ENCODE measurements around the gene SLC18A3.

Gene SLC18A3

GRCh38 chr10:49656845-49657493, 46.9 kb downstream of the SLC18A3 start:
- TF ChIP-seq USF1 (IDR thresholded peaks at IDR 0.05) (no peak), ZBTB7A (IDR thresholded peaks at IDR 0.05; ENCODE audit: low read depth) (no peak), EP300 (IDR thresholded peaks at IDR 0.05; ENCODE audit: borderline replicate concordance) (no peak), EGR1 (IDR thresholded peaks at IDR 0.05) (no peak), CREB1 (IDR thresholded peaks at IDR 0.05; ENCODE audit: low read depth) (no peak), TAF1 (IDR thresholded peaks at IDR 0.05; ENCODE audit: low read depth) (no peak), MAX (IDR thresholded peaks at IDR 0.05) (no peak), REST (IDR thresholded peaks at IDR 0.05; ENCODE audit: low read depth) (no peak), TEAD4 (IDR thresholded peaks at IDR 0.05) (no peak), YY1 (IDR thresholded peaks at IDR 0.05; ENCODE audit: low read depth) (no peak)

- no peak for TF ChIP-seq REST (IDR thresholded peaks at IDR 0.05; ENCODE audit: low read depth)
- no peak for TF ChIP-seq TEAD4 (IDR thresholded peaks at IDR 0.05)
- TF ChIP-seq EGR1 (IDR thresholded peaks at IDR 0.05), result no peak
- no peak for TF ChIP-seq YY1 (IDR thresholded peaks at IDR 0.05; ENCODE audit: low read depth)
- TF ChIP-seq NFIC (IDR thresholded peaks at IDR 0.05), result no peak
- TF ChIP-seq CREB1 (IDR thresholded peaks at IDR 0.05; ENCODE audit: low read depth), result no peak
- TF ChIP-seq USF1 (IDR thresholded peaks at IDR 0.05), result no peak
These were observed 47.5 kb downstream of the SLC18A3 start for GRCh38 chr10:49657606-49658005.

- TF ChIP-seq MAX (IDR thresholded peaks at IDR 0.05) (no peak), TCF12 (IDR thresholded peaks at IDR 0.05; ENCODE audit: low read depth) (no peak), EP300 (IDR thresholded peaks at IDR 0.05; ENCODE audit: borderline replicate concordance) (no peak), FOXM1 (IDR thresholded peaks at IDR 0.05; ENCODE audit: borderline replicate concordance, low read depth) (no peak), TEAD4 (IDR thresholded peaks at IDR 0.05) (no peak)
These were observed 51.2 kb downstream of the SLC18A3 start for GRCh38 chr10:49661140-49661856.
